ENCODE data around the gene TAS2R43. TPM values are rescaled to one million over a fixed set of nuclear protein-coding genes. Genes with fewer than 3 reads are reported as not detected.
"Not testable (repeated sequence)": the region's sequence is repeated elsewhere in the genome, so short reads cannot be mapped to it uniquely, and the experiment has no call there.

TAS2R43 gene
- polyA plus RNA-seq, 6 donors from 2014 or later, result 0.78 TPM; not detected in 5

DNA sequence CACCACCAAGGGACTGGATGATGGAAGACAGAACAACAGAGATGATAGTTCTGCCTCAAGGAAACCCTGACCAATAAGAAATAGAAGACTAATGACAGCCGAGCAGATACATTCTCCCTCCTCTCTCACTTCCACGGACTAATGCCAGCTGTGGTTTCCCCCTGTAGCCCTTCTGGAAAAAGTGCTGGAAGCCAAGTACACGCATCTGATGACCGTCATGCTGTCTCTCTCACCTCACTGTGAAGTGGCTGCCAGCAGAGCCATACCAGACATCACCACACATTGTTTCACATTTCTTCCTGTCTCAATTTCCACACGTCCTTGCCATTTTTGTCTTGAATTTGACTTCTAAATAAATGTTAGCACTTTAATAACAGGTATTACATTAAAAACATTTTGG lies 2.9 kb downstream of the TAS2R43 start:
- Mint-ChIP-seq H3K9me3 (peaks cover 0 to 7% (median 0%) of the 10 kb centered on the region in 7 donors), H3K36me3 (no peaks in the 10 kb centered on the region), H3K27me3 (no peaks in the 10 kb centered on the region), H3K4me1 (no peaks in the 10 kb centered on the region), H3K4me3 (no peak overlapping the region), H3K27ac (no peak overlapping the region)
- ATAC-seq (ENCODE audit: low read depth in 2 of 2), result no peak
- DNase-seq, result no peak

DNA sequence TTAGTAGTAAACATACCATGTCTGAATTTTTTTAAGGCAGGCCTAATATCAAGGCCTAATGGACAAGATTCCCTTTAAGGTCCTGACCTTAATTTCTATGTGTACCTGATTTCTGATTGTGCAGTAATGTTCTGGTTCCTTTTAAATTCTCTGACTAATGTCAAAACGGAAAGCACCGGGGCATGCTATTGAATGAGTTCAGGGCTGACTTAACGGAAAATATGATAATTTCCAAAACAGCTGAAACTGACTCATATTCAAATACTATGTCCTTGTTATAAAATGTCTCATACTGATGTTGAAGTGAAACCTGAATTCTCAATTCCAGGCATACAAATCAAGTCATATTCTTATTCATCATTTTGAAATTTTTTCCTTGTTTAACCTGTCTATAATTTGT lies 6.7 kb downstream of the TAS2R43 start:
- H3K36me3 Mint-ChIP-seq, result peaks cover 0 to 9% of the 10 kb centered on the region in 2 donors
- ATAC-seq (ENCODE audit: low read depth in 2 of 2) (no peak), DNase-seq (no peak)
- H3K4me3 Mint-ChIP-seq, result no peak overlapping the region
- H3K4me1 Mint-ChIP-seq, result no peaks in the 10 kb centered on the region
- no peaks in the 10 kb centered on the region for H3K27me3 Mint-ChIP-seq
- no peak overlapping the region for H3K27ac Mint-ChIP-seq
- H3K9me3 Mint-ChIP-seq, result peaks cover 3 to 21% (median 9%) of the 10 kb centered on the region in 7 donors

DNA sequence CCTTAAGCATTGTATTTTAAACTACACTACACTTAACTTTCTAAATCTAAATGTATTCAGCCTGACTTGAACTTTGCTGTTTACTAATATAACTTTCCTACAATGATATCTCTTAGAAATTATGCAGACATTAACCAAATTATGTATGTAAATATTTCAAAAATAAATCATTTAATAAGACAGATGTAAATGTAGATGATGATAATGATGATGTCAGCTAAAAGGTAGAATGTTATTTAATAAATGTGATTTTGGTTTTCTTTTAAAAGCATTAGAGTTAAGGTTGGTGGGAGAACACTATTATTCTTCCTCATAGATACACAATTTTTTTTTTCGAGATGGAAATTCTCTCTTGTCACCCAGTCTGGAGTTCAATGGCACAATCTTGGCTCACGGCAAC lies 10.1 kb downstream of the TAS2R43 start:
- H3K4me1 Mint-ChIP-seq, result peaks cover 0 to 6% (median 0%) of the 10 kb centered on the region in 3 donors
- no peak overlapping the region for H3K4me3 Mint-ChIP-seq
- H3K9me3 Mint-ChIP-seq, result peaks cover 3 to 23% (median 9%) of the 10 kb centered on the region in 7 donors
- H3K36me3 Mint-ChIP-seq, result peaks cover 0 to 9% of the 10 kb centered on the region in 2 donors
- H3K27me3 Mint-ChIP-seq, result no peaks in the 10 kb centered on the region
- H3K27ac Mint-ChIP-seq, result no peak overlapping the region
- DNase-seq (no peak), ATAC-seq (ENCODE audit: low read depth in 2 of 2) (no peak)

DNA sequence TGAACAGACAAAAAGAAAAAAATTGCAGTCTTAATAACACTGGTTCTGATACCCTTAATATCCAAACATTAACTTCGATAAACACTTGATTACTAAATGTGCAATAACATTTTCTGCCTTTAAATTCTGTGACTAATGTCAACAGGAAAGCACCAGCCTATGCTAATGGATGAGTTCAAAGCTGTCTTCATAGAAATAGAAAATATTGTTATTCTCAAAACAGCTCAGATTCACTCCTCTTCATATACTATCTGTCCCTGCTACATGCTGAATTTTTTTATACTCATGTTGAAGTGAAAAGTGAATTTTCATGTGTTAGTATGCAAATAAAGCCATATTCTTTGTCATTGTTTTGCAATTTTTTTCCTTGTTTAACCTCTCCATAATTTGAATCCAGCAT lies 13.9 kb downstream of the TAS2R43 start:
- H3K4me3 Mint-ChIP-seq, result no peak overlapping the region
- DNase-seq, result no peak
- peaks cover 5 to 9% of the 10 kb centered on the region in 2 donors for H3K36me3 Mint-ChIP-seq
- H3K27ac Mint-ChIP-seq, result no peak overlapping the region
- H3K27me3 Mint-ChIP-seq, result no peaks in the 10 kb centered on the region
- peaks cover 3 to 16% (median 5%) of the 10 kb centered on the region in 3 donors for H3K4me1 Mint-ChIP-seq
- no peak for ATAC-seq (ENCODE audit: low read depth in 2 of 2)
- H3K9me3 Mint-ChIP-seq, result peaks cover 3 to 17% (median 5%) of the 10 kb centered on the region in 7 donors

GRCh38 chr12:11075642-11076041 lies 16.5 kb downstream of the TAS2R43 start:
- no peak for ATAC-seq (ENCODE audit: low read depth in 2 of 2)
- no peak overlapping the region for H3K27ac Mint-ChIP-seq

GRCh38 chr12:11071414-11071813 lies 20.7 kb downstream of the TAS2R43 start:
- no peak for ATAC-seq (ENCODE audit: low read depth in 2 of 2)
- Mint-ChIP-seq H3K4me1 (peaks cover 17 to 29% (median 20%) of the 10 kb centered on the region in 3 donors), H3K36me3 (peaks cover 0 to 5% of the 10 kb centered on the region in 2 donors), H3K9me3 (peaks cover 0 to 3% (median 0%) of the 10 kb centered on the region in 7 donors), H3K27ac (no peak overlapping the region), H3K4me3 (no peak overlapping the region), H3K27me3 (no peaks in the 10 kb centered on the region)
- DNase-seq, result no peak

More at GRCh38 chr12:11075642-11076041, 16.5 kb downstream of the TAS2R43 start:
- H3K4me3 Mint-ChIP-seq, result no peak overlapping the region
- H3K4me1 Mint-ChIP-seq, result peaks cover 6 to 17% (median 17%) of the 10 kb centered on the region in 3 donors
- peaks cover 0 to 5% (median 0%) of the 10 kb centered on the region in 7 donors for H3K9me3 Mint-ChIP-seq
- H3K36me3 Mint-ChIP-seq, result peaks cover under 1 to 5% of the 10 kb centered on the region in 2 donors
- no peaks in the 10 kb centered on the region for H3K27me3 Mint-ChIP-seq
- no peak for DNase-seq

GRCh38 chr12:11070999-11071398 lies 21.1 kb downstream of the TAS2R43 start:
- Mint-ChIP-seq H3K4me1 (peaks cover 17 to 29% (median 20%) of the 10 kb centered on the region in 3 donors), H3K36me3 (peaks cover 0 to 5% of the 10 kb centered on the region in 2 donors), H3K9me3 (peaks cover 0 to 3% (median 0%) of the 10 kb centered on the region in 7 donors), H3K4me3 (no peak overlapping the region), H3K27me3 (no peaks in the 10 kb centered on the region), H3K27ac (no peak overlapping the region)
- DNase-seq, result no peak
- ATAC-seq (ENCODE audit: low read depth in 2 of 2), result no peak

DNA sequence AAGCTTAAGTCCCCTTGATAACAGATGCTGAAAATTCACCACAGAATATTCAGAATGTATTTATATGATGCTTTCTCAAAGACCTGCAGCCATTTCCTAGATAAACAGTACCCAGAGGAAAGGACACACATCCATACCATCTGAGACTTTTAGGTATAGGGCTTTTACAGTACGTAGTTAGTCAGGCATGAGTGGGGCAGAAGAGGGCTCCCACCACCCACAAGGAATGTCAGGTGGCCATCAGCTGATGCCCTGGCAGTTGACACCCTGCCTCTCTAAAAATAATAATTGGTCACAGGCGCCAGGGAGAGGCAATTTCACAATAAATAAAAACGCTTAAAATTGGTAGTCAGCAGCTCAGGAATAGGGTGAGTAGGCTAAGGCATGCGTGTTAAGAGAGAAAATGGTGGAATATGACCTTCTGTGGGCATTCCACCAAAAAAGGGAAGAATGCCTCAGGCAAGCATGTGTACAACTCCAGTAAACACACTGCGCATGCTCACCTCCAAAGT lies 22.2 kb downstream of the TAS2R43 start:
- no peak overlapping the region for H3K4me3 Mint-ChIP-seq
- H3K9me3 Mint-ChIP-seq, result peaks cover 0 to 3% (median 0%) of the 10 kb centered on the region in 7 donors
- peaks cover 0 to 4% of the 10 kb centered on the region in 2 donors for H3K36me3 Mint-ChIP-seq
- ATAC-seq (ENCODE audit: low read depth in 2 of 2), result no peak
- DNase-seq, result no peak
- H3K27ac Mint-ChIP-seq, result peak overlapping the region in 1 of 6 donors; percentile 59
- peaks cover 17 to 29% (median 20%) of the 10 kb centered on the region in 3 donors for H3K4me1 Mint-ChIP-seq
- no peaks in the 10 kb centered on the region for H3K27me3 Mint-ChIP-seq

GRCh38 chr12:11067514-11067913 lies 24.6 kb downstream of the TAS2R43 start:
- H3K36me3 Mint-ChIP-seq, result no peaks in the 10 kb centered on the region
- H3K27ac Mint-ChIP-seq, result peak overlapping the region in 1 of 6 donors; percentile 16
- ATAC-seq (ENCODE audit: low read depth in 2 of 2) (no peak), DNase-seq (no peak)
- H3K4me3 Mint-ChIP-seq, result no peak overlapping the region
- H3K27me3 Mint-ChIP-seq, result no peaks in the 10 kb centered on the region
- peaks cover 6 to 23% (median 17%) of the 10 kb centered on the region in 3 donors for H3K4me1 Mint-ChIP-seq
- peaks cover 0 to 3% (median 0%) of the 10 kb centered on the region in 7 donors for H3K9me3 Mint-ChIP-seq

- H3K9me3 Mint-ChIP-seq, H3K27ac Mint-ChIP-seq, H3K4me3 Mint-ChIP-seq: not testable (repeated sequence)
Observed at GRCh38 chr12:11062194-11062593, 29.9 kb downstream of the TAS2R43 start, which contains the start of gene TAS2R46. TAS2R46 (minus strand) TSS chr12:11062294; CDS start chr12:11062294, 0 bp downstream.

DNA sequence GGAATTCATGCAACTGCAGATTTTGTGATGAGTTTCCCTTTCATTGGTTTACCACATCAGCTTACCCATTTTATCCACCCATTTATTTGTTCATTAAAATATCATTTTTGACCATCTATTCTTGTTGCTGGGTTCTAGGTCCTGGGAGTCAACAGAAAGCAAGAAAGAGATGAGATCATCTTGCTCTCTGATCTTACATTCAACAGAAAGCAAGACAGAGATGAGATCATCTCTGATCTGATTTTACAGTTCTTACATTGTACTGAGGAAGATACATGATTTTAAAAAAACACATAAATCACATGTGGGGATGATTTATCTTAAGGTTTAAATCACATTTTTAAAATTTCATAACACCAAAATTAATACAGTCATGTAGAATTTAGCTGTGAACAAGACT lies 32.3 kb downstream of the TAS2R43 start:
- H3K4me1 Mint-ChIP-seq, result peaks cover 0 to 4% (median 0%) of the 10 kb centered on the region in 3 donors
- ATAC-seq (ENCODE audit: low read depth in 2 of 2), result no peak
- H3K27ac Mint-ChIP-seq, result no peak overlapping the region
- no peak overlapping the region for H3K4me3 Mint-ChIP-seq
- H3K9me3 Mint-ChIP-seq, result no peaks in the 10 kb centered on the region
- H3K27me3 Mint-ChIP-seq, result no peaks in the 10 kb centered on the region
- DNase-seq, result no peak
- peaks cover 0 to 13% of the 10 kb centered on the region in 2 donors for H3K36me3 Mint-ChIP-seq

More at GRCh38 chr12:11062194-11062593, 29.9 kb downstream of the TAS2R43 start, which contains the start of gene TAS2R46:
- H3K27me3 Mint-ChIP-seq; H3K4me1 Mint-ChIP-seq; DNase-seq; ATAC-seq (ENCODE audit: low read depth in 2 of 2); H3K36me3 Mint-ChIP-seq: not testable (repeated sequence)

- H3K4me3 Mint-ChIP-seq, result no peak overlapping the region
- peaks cover 0 to 13% of the 10 kb centered on the region in 2 donors for H3K36me3 Mint-ChIP-seq
- H3K27me3 Mint-ChIP-seq, result no peaks in the 10 kb centered on the region
- ATAC-seq (ENCODE audit: low read depth in 2 of 2) (no peak), DNase-seq (no peak)
- H3K9me3 Mint-ChIP-seq, result peaks cover 0 to 2% (median 0%) of the 10 kb centered on the region in 7 donors
- H3K4me1 Mint-ChIP-seq, result peaks cover 0 to 4% (median 0%) of the 10 kb centered on the region in 3 donors
- H3K27ac Mint-ChIP-seq, result no peak overlapping the region
Observed at GRCh38 chr12:11059041-11059440, 33.1 kb downstream of the TAS2R43 start.

DNA sequence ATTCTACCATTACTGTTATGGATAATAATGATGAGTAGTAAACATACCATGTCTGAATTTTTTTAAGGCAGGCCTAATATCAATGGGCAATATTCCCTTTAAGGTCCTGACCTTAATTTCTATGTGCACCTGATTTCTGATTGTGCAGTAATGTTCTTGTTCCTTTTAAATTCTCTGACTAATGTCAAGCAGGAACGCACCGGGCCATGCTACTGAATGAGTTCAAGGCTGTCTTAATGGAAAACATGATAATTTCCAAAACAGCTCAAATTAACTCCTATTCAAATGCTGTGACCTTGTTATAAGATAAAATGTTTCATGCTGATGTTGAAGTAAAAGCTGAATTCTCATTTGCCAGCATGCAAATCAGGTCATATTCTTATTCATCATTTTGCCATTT lies 36.8 kb downstream of the TAS2R43 start:
- Mint-ChIP-seq H3K4me3 (no peak overlapping the region), H3K4me1 (no peaks in the 10 kb centered on the region), H3K27me3 (no peaks in the 10 kb centered on the region), H3K27ac (no peak overlapping the region), H3K36me3 (peaks cover 14 to 41% of the 10 kb centered on the region in 2 donors), H3K9me3 (peaks cover 4 to 36% (median 17%) of the 10 kb centered on the region in 7 donors)
- DNase-seq (no peak), ATAC-seq (ENCODE audit: low read depth in 2 of 2) (no peak)

DNA sequence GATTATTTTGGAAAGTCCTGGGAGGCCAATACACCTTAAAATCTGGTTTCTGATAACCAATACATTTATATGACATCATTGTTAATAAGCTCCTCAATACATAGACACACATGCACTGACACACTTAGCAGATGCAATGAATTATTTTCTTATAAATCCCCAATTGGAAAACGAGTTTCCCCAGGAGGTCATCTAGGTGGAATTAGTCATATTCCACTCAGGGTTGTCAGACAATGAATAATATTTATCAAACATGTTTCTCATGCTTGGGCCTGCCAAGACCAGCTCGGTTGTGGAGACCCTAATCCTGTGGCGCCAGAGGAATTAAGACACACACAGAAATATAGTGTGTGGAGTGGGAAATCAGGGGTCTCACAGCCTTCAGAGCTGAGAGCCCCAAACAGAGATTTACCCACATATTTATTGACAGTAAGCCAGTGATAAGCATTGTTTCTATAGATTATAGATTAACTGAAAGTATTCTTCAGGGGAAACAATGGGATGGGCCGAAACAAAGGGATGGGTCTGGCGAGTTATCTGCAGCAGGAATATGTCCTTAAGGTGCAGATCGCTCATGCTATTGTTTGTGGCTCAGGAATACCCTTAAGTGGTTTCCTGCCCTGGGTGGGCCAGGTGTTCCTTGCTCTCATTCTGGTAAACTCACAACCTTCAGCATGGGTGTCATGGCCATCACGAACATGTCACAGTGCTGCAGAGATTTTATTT lies 42.1 kb downstream of the TAS2R43 start:
- not testable (repeated sequence) for DNase-seq; H3K27me3 Mint-ChIP-seq; H3K27ac Mint-ChIP-seq; ATAC-seq (ENCODE audit: low read depth in 2 of 2); H3K4me1 Mint-ChIP-seq
- Mint-ChIP-seq H3K9me3 (peaks cover 5 to 45% (median 22%) of the 10 kb centered on the region in 7 donors), H3K4me3 (peak overlapping the region in 1 of 8 donors; percentile 30), H3K36me3 (peaks cover 27 to 60% of the 10 kb centered on the region in 2 donors)
